HFFc6 (cell line): ENCODE data around the gene NELFCD. TPM values are rescaled to one million over a fixed set of nuclear protein-coding genes. Genes with fewer than 3 reads are reported as not detected.
A peak's percentile ranks its signal among the peaks of the same experiment; 100 is the strongest.

Source experiments
- DNase-seq: peaks from one replicate; pipeline ENCODE4 v3.0.0-alpha.2; 2018
- H3K27ac Mint-ChIP-seq: 2 replicates; pipeline ENCODE4 v1.8.0; 2020; ENCODE audit warnings: mild to moderate bottlenecking, mixed read lengths
- H3K27me3 Mint-ChIP-seq: 2 replicates; pipeline ENCODE4 v1.8.0; 2021; ENCODE audit warnings: mild to moderate bottlenecking, moderate library complexity, mixed read lengths; ENCODE audit not compliant: insufficient read depth
- H3K36me3 Mint-ChIP-seq: 2 replicates; pipeline ENCODE4 v1.8.0; 2021; ENCODE audit warnings: low read depth, mixed read lengths
- H3K4me1 Mint-ChIP-seq: 2 replicates; pipeline ENCODE4 v1.8.0; 2020; ENCODE audit warnings: low read depth, mixed read lengths
- H3K4me3 Mint-ChIP-seq: 2 replicates; pipeline ENCODE4 v1.8.0; 2020; ENCODE audit warnings: mild to moderate bottlenecking, moderate library complexity, mixed read lengths
- H3K9me3 Mint-ChIP-seq: 2 replicates; pipeline ENCODE4 v1.8.0; 2020; ENCODE audit warnings: mild to moderate bottlenecking, mixed read lengths
- total RNA-seq, 6 experiments: library from RNA; stranded (reverse); fragmentation: NEBNext Ultra II Directional; extraction: Animal tissue kit (Norgen Biotek cat#: 25700); gene quantifications; 2 replicates in 1 of 6; 3 replicates in 5 of 6; pipeline ENCODE4 v1.2.3, GENCODE V29; 2021
- TF ChIP-seq, protein P1 (sequence below): fragments of 200-600 bp; sonication (generic); IDR thresholded peaks from 2 replicates; pipeline ENCODE4 v1.5.0; 2021; ENCODE audit warnings: antibody characterized with exemption, mild to moderate bottlenecking

The NELFCD gene
- total RNA-seq, 6 experiments from 2014 or later = 52.3 to 64.0 (median 62.1) TPM

DNA sequence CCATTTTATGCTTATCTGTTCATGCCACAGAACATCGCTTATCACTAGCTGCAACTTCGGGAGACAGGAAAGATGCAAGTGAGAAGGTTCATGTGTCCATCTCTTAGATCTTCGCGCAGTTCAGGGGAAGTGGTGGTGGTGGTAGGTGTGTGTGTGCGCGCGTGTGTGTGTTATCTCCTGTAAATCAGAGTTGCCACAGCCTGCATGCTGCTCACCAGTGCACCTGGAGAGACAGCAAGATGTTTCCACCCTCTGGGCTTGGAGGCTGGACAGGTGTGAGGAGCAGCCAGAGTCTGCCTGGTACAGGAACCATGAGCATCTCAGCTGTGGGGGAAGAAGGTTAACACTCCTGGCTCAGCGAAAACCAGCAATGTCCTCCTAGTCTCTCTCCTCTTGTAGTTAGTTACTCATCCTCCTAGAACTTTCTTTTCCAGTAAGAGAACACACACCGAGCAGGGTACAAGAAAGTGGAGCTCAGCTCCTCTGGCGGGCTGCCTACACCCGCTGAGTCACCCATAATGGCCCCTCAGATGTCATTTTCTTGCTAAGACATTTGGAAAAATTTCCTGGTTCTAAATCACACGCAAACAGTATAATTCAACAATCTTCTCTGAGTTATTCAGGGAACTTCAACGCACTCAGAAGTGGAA, 33.0 kb downstream of the NELFCD start:
- DNase-seq = no peak
- Mint-ChIP-seq H3K9me3 (no peaks in the 10 kb centered on the region), H3K4me1 (peaks cover 46% of the 10 kb centered on the region)

DNA sequence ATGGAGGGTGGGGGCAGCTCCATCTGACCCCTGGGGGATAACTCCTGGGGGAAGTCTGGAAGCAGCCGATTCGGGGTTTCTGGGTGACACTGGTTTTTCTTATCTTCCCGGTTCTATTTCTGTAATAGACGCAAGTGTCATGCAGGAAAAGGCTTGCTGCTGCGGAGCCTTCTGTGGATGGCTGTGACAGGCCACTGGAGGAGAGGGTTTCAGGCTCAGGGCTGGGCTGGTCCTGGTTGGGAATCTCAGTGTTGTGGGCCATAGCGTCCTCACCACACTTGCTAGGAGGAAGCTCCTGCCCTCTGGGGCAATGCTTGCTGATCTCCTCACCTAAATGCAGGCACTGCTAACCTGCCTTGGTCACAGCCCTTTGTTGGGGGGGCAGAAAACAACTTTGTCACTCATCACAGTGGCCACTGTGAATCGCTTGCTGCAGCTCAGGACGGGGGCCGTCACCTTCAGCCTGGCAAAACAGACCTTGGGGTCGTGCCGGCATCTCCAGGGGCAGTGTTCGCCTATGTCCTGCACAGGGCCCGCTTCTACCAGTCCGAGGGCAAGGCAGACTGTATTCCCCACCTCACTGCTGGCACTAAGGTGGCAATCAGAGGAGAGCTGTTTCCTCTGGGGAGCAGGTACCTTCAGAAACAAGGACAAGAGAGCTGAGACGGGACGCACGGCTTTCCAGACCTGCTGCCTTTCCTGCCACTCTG, 33.8 kb downstream of the NELFCD start:
- Mint-ChIP-seq H3K27ac (no peak overlapping the region), H3K4me3 (no peak overlapping the region), H3K36me3 (no peaks in the 10 kb centered on the region), H3K27me3 (no peaks in the 10 kb centered on the region; the same call in 1 of the 2 replicates), H3K9me3 (no peaks in the 10 kb centered on the region), H3K4me1 (peaks cover 50% of the 10 kb centered on the region)
- TF ChIP-seq, protein P1, sequence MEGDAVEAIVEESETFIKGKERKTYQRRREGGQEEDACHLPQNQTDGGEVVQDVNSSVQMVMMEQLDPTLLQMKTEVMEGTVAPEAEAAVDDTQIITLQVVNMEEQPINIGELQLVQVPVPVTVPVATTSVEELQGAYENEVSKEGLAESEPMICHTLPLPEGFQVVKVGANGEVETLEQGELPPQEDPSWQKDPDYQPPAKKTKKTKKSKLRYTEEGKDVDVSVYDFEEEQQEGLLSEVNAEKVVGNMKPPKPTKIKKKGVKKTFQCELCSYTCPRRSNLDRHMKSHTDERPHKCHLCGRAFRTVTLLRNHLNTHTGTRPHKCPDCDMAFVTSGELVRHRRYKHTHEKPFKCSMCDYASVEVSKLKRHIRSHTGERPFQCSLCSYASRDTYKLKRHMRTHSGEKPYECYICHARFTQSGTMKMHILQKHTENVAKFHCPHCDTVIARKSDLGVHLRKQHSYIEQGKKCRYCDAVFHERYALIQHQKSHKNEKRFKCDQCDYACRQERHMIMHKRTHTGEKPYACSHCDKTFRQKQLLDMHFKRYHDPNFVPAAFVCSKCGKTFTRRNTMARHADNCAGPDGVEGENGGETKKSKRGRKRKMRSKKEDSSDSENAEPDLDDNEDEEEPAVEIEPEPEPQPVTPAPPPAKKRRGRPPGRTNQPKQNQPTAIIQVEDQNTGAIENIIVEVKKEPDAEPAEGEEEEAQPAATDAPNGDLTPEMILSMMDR = no peak
- DNase-seq = no peak

More for the DNA sequence above, 33.0 kb downstream of the NELFCD start:
- Mint-ChIP-seq H3K36me3 (no peaks in the 10 kb centered on the region), H3K4me3 (no peak overlapping the region), H3K27me3 (no peaks in the 10 kb centered on the region; the same call in 1 of the 2 replicates), H3K27ac (no peak overlapping the region; the same call in 1 of the 2 replicates)
- TF ChIP-seq, protein P1 = no peak

DNA sequence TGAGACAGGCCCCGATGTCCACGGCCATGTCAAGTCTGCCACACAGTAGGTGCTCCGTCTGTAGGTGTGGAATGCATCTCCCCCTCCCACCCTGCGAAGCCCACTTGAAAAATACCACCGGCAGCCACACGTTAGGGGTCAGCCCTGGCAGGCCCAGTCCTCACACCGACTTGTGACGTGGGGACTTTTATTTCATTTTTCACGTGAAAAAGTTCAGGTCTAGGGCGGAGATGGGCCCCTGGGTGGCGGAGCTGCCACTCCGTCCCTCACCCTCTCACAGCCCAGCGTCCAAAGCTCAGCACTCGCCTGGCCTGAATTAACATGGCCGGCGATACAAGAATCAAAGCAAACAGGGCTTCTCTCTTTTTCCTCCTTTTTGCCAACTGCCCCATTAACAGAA, 34.4 kb downstream of the NELFCD start:
- no peaks in the 10 kb centered on the region for H3K36me3 Mint-ChIP-seq
- no peak overlapping the region for H3K27ac Mint-ChIP-seq
- TF ChIP-seq, protein P1 = no peak
- no peak for DNase-seq
- H3K4me3 Mint-ChIP-seq = no peak overlapping the region
- no peaks in the 10 kb centered on the region; the same call in 1 of the 2 replicates for H3K27me3 Mint-ChIP-seq
- peaks cover 45% of the 10 kb centered on the region for H3K4me1 Mint-ChIP-seq
- no peaks in the 10 kb centered on the region for H3K9me3 Mint-ChIP-seq

DNA sequence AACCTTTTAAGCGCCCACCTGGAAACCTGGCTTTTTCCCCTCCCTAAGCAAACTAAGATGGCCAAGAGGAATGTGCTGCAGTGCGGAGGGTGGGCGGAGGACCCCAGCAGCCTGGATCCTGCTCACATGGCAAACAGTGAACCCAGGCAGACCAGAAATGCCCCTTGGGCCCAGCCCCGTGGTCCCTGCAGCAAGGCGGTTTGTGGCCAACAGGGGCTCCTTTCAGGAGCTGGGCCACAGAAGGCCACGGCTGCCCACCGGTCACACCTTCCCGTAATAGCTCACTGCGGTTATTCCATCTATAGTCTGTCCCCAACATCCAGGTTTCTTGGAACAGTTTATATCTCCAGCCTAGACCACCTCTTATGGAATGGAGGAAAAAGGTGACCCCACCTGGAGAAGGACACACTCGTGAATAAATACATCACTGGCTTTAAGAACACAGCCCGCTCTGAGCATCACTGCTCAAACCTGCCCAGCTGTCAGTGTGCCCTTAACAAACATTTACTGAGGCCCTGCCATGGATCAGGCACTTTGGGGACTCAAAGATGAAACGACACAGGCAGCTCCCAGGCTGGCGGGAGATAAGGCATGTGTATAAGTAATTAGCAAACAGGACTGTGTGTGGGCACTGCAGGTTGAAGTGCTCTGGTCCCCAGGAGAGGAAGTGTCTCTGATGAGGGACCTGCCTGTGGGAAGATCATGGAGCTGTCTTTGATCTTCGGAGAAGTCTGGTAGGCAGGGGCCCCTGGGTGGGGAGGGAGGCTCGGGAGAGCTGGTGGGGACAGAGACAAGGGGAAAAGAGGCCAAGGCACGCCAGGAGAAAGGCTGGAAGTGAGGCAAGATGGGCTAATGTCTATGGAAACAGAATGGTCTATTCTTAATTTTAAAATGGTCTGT, 35.0 kb downstream of the NELFCD start:
- H3K36me3 Mint-ChIP-seq = no peaks in the 10 kb centered on the region
- no peak overlapping the region for H3K4me3 Mint-ChIP-seq
- peaks cover 45% of the 10 kb centered on the region for H3K4me1 Mint-ChIP-seq
- no peaks in the 10 kb centered on the region; the same call in 1 of the 2 replicates for H3K27me3 Mint-ChIP-seq
- no peaks in the 10 kb centered on the region for H3K9me3 Mint-ChIP-seq
- H3K27ac Mint-ChIP-seq = peak overlapping the region; percentile 14; the same call in 1 of the 2 replicates
- TF ChIP-seq, protein P1 = no peak
- no peak for DNase-seq

DNA sequence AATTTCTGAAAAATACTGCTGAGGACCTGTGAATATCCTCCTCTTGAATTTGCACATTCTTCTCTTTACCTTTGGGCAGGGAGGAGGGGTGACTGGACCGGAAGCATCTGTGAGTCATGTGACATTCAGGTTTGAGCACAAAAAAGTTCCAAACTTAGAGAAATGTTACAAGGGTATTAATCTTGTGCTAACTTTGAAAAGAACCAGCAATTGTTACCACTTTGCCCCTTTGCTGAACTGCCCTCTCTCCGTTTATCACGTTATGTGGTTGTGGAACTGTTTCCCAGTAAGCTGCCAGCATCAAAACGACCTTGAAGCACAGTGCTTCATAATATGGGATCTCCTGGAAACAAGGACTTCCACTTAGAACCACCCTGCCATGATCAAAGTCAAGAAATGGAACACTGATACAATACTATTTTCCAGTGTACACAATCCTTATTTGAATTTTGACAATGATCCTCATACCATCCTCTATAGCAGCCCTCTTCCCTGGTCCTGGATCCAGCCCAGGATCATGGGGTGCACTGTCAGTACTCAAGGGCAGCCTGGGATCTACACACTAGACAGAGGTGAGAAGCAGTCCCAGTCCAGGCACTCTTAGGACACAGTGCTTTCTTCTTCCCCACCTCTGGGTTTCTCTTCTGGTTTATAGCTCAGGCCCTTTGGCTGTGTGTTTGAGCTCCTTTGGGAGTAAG, 35.9 kb downstream of the NELFCD start:
- Mint-ChIP-seq H3K4me1 (peaks cover 43% of the 10 kb centered on the region), H3K27me3 (no peaks in the 10 kb centered on the region; the same call in 1 of the 2 replicates), H3K9me3 (no peaks in the 10 kb centered on the region), H3K36me3 (no peaks in the 10 kb centered on the region), H3K27ac (peak overlapping the region; percentile 56; the same call in 1 of the 2 replicates), H3K4me3 (no peak overlapping the region)
- TF ChIP-seq, protein P1 = no peak
- DNase-seq = no peak
